Endothelial cell of umbilical vein (primary cell): ENCODE data around the gene RAB18. TPM values are rescaled to one million over a fixed set of nuclear protein-coding genes. Genes with fewer than 3 reads are reported as not detected.

Source experiments
- BruUV-seq: library from RNA; stranded (reverse); fragments of 400-500 nt; replicated peaks from 2 replicates; lab custom pipeline; 2021; lab: Mats Ljungman, UMichigan
- CTCF ChIA-PET: fragments of 300-600, 350-600 bp; sonication (Branson Sonifier 250); formaldehyde crosslinking; loops from one replicate; lab custom pipeline; 2021; ENCODE audit warnings: antibody characterized with exemption, inconsistent platforms; lab: Charles Lee
- POLR2A ChIA-PET: fragments of 300-600, 350-600 bp; sonication (Branson Sonifier 250); formaldehyde crosslinking; loops from one replicate; lab custom pipeline; 2021; ENCODE audit warnings: antibody characterized with exemption, inconsistent platforms; lab: Charles Lee
- DNase-seq: peaks from one replicate; pipeline ENCODE4 v3.0.0-alpha.2; 2011; ENCODE audit warnings: low read depth, low spot score
- FAIRE-seq: peaks from 2 replicates; lab custom pipeline; 2011; peaks lifted over from hg19 to GRCh38; lab: Jason Lieb, UNC
- H2AFZ ChIP-seq: 2 replicates; pipeline ENCODE4 v1.6.0; 2012; ENCODE audit warnings: low read depth, low read length, control low read depth, inconsistent platforms
- H3K27ac ChIP-seq: 2 replicates; pipeline ENCODE4 v1.5.1; 2011; ENCODE audit warnings: low read depth, mild to moderate bottlenecking, control low read depth, low read length, moderate library complexity; ENCODE audit not compliant: insufficient read depth
- H3K27me3 ChIP-seq, 2 experiments: 2 replicates each; pipeline versions ENCODE4 v1.6.0 to v1.6.1; 2011; ENCODE audit warnings: low read length in 2 of 2, mixed read lengths in 1 of 2; ENCODE audit not compliant: control insufficient read depth in 2 of 2, insufficient read depth in 2 of 2
- H3K36me3 ChIP-seq, 2 experiments: 2 replicates in 1 of 2; 3 replicates in 1 of 2; pipeline ENCODE4 v1.5.1; 2011; ENCODE audit warnings: low read length in 2 of 2, mild to moderate bottlenecking in 1 of 2, moderate library complexity in 1 of 2; ENCODE audit not compliant: control insufficient read depth in 2 of 2, insufficient read depth in 2 of 2; ENCODE audit errors: extremely low read depth in 1 of 2
- H3K4me1 ChIP-seq: 3 replicates; pipeline ENCODE4 v1.5.1; 2011; ENCODE audit warnings: mild to moderate bottlenecking, low read length; ENCODE audit not compliant: control insufficient read depth, insufficient read depth; ENCODE audit errors: extremely low read depth
- H3K4me2 ChIP-seq: 2 replicates; pipeline ENCODE4 v1.6.1; 2011; ENCODE audit warnings: low read length, control low read depth, mixed read lengths; ENCODE audit not compliant: insufficient read depth
- H3K4me3 ChIP-seq, 3 experiments: fragments of 200-600 bp in 1 of 3; sonication (generic), shearing (Covaris generic) in 1 of 3; replicated peaks in 1 of 3; 2 replicates each; pipeline ENCODE4 v1.5.1; 2011 to 2016; ENCODE audit warnings: control low read depth in 3 of 3, low read length in 3 of 3, mild to moderate bottlenecking in 2 of 3, inconsistent platforms in 1 of 3, low read depth in 1 of 3, moderate library complexity in 1 of 3; ENCODE audit not compliant: insufficient read depth in 1 of 3
- H3K79me2 ChIP-seq: 2 replicates; pipeline ENCODE4 v1.6.0; 2012; ENCODE audit warnings: low read length, inconsistent platforms; ENCODE audit not compliant: control insufficient read depth, insufficient read depth
- H3K9ac ChIP-seq: replicated peaks from 2 replicates; pipeline ENCODE3; 2011; ENCODE audit warnings: low read length, control low read depth; ENCODE audit not compliant: insufficient read depth; ENCODE audit errors: extremely low read depth
- H3K9me1 ChIP-seq: replicated peaks from 3 replicates; pipeline ENCODE4 v1.6.0; 2011; ENCODE audit warnings: mild to moderate bottlenecking, low read length; ENCODE audit not compliant: control insufficient read depth, insufficient read depth; ENCODE audit errors: extremely low read depth
- H3K9me3 ChIP-seq: replicated peaks from 2 replicates; pipeline ENCODE4 v1.5.1; 2012; ENCODE audit warnings: low read length, inconsistent platforms; ENCODE audit not compliant: control insufficient read depth, insufficient read depth
- H4K20me1 ChIP-seq: replicated peaks from 2 replicates; pipeline ENCODE3; 2011; ENCODE audit warnings: mild to moderate bottlenecking, low read length; ENCODE audit not compliant: control insufficient read depth, insufficient read depth; ENCODE audit errors: extremely low read depth
- CTCF ChIP-seq, 2 donors: IDR thresholded peaks; 1 replicate in 1 of 2; 2 replicates in 1 of 2; pipeline ENCODE4 v1.5.1; 2011; ENCODE audit warnings: low read length in 2 of 2, mild to moderate bottlenecking in 2 of 2, moderate library complexity in 2 of 2, control low read depth in 1 of 2, inconsistent platforms in 1 of 2, low read depth in 1 of 2; ENCODE audit not compliant: insufficient read depth in 1 of 2; ENCODE audit errors: extremely low read depth in 1 of 2
- EZH2 ChIP-seq: IDR thresholded peaks from 2 replicates; pipeline ENCODE4 v1.6.1; 2012; ENCODE audit warnings: borderline replicate concordance, low read depth, mild to moderate bottlenecking, moderate library complexity, low read length, inconsistent platforms; ENCODE audit not compliant: severe bottlenecking
- FOS ChIP-seq: IDR thresholded peaks from 2 replicates; pipeline ENCODE4 v1.6.1; 2011; ENCODE audit warnings: mild to moderate bottlenecking, low read length, moderate library complexity, borderline replicate concordance; ENCODE audit not compliant: insufficient read depth
- GATA2 ChIP-seq: IDR thresholded peaks from 2 replicates; pipeline ENCODE4 v1.7.0; 2011; ENCODE audit warnings: low read depth, mild to moderate bottlenecking, moderate library complexity, mixed read lengths, low read length; ENCODE audit not compliant: insufficient read length, insufficient read depth
- JUN ChIP-seq: IDR thresholded peaks from 2 replicates; pipeline ENCODE4 v1.6.1; 2011; ENCODE audit warnings: borderline replicate concordance, low read depth; ENCODE audit not compliant: insufficient read length, insufficient read depth
- MAX ChIP-seq: IDR thresholded peaks from 2 replicates; pipeline ENCODE4 v1.6.1; 2011; ENCODE audit not compliant: insufficient read depth, insufficient read length
- MYC ChIP-seq: IDR thresholded peaks from one replicate; pipeline ENCODE4 v1.6.1; 2011; ENCODE audit warnings: mild to moderate bottlenecking, low read depth, low read length
- POLR2A ChIP-seq: IDR thresholded peaks from 2 replicates; pipeline ENCODE4 v1.6.1; 2012; ENCODE audit warnings: low read depth, mild to moderate bottlenecking, control low read depth, low read length
- POLR2AphosphoS5 ChIP-seq: IDR thresholded peaks from 2 replicates; pipeline ENCODE4 v1.6.1; 2012; ENCODE audit warnings: low read depth, mild to moderate bottlenecking, control low read depth, low read length, moderate library complexity; ENCODE audit not compliant: insufficient read depth
- dilution Hi-C: fragments of 300-500 bp; cut with MboI; formaldehyde crosslinking; loops from one replicate; pipeline ENCODE4 v1.15.0; 2019; ENCODE audit warnings: low sequenced_read_pairs; ENCODE audit not compliant: extremely low pct_ligation_motif_present
- intact Hi-C: fragments of 100-400 bp; cut with micrococcal nuclease; formaldehyde crosslinking; loops from one replicate; pipeline ENCODE4 v1.10.0; 2022
- polyA plus RNA-seq, 4 experiments: library from polyadenylated mRNA; depleted of rRNA in 3 of 4; stranded (reverse) in 3 of 4; unstranded in 1 of 4; fragments of >200 nt; gene quantifications; 2 replicates each; pipeline versions ENCODE4 v1.2.1 to v1.2.3, GENCODE V29; 2011 to 2012; ENCODE audit warnings: missing spikeins in 1 of 4
- total RNA-seq: library from RNA; stranded (reverse); gene quantifications from 2 replicates; pipeline ENCODE4 v1.2.3, GENCODE V29; 2021

Gene RAB18
- total and polyA plus RNA-seq, 2 donors (not counting 3 experiments of a cell fraction or from before 2014, with no cell fraction given) = 20.4 to 108 TPM

GRCh38 chr10:27536437-27536836, 32.3 kb downstream of the RAB18 start:
- no peak for FAIRE-seq

More at GRCh38 chr10:27536437-27536836, 32.3 kb downstream of the RAB18 start:
- no peaks in the 10 kb centered on the region for H3K9me1 ChIP-seq
- H3K9ac ChIP-seq = no peak overlapping the region
- intact Hi-C loops = no loop called here
- peaks cover 3% of the 10 kb centered on the region for H3K79me2 ChIP-seq
- H3K4me3 ChIP-seq = no peak overlapping the region
- no peaks in the 10 kb centered on the region for H3K9me3 ChIP-seq
- no peak overlapping the region for H2AFZ ChIP-seq
- H3K4me1 ChIP-seq = no peaks in the 10 kb centered on the region
- CTCF ChIA-PET = no interaction called here
- no peak overlapping the region for H3K4me2 ChIP-seq
- no peak overlapping the region for H3K27ac ChIP-seq
- POLR2A ChIA-PET = no interaction called here
- H4K20me1 ChIP-seq = no peaks in the 10 kb centered on the region
- TF ChIP-seq FOS = no peak
- no peak for TF ChIP-seq MYC
- TF ChIP-seq CTCF (IDR thresholded peaks at IDR 0.05; ENCODE audit: extremely low read depth in 1 of 2, insufficient read depth in 1 of 2, low read depth in 1 of 2, low read length in 2 of 2) = no peak
- TF ChIP-seq MAX = no peak
- TF ChIP-seq JUN = no peak
- no peak for TF ChIP-seq POLR2A
- no peak for TF ChIP-seq EZH2
- TF ChIP-seq POLR2AphosphoS5 = no peak
- no peak for TF ChIP-seq GATA2
- DNase-seq = no peak
- no peaks in the 10 kb centered on the region for H3K27me3 ChIP-seq
- dilution Hi-C loops = no loop called here
- no TSS peak for BruUV-seq
- peaks cover 8 to 10% of the 10 kb centered on the region in 2 experiments for H3K36me3 ChIP-seq
